COLO829 (cell line): ENCODE results near the gene ZSWIM4.
"Not testable (repeated sequence)": the region's sequence is repeated elsewhere in the genome, so short reads cannot be mapped to it uniquely, and the experiment has no call there.

Source experiments
- DNase-seq: peaks from one replicate; pipeline ENCODE4 v3.0.0; 2012; ENCODE audit warnings: low spot score

ZSWIM4 gene

GRCh38 chr19:13850910-13851733 is 55.9 kb downstream of the ZSWIM4 start:
- DNase-seq, result peak; percentile 81

- DNase-seq, result not testable (repeated sequence)
These were observed 56.5 kb downstream of the ZSWIM4 start for GRCh38 chr19:13851734-13852114.

DNA sequence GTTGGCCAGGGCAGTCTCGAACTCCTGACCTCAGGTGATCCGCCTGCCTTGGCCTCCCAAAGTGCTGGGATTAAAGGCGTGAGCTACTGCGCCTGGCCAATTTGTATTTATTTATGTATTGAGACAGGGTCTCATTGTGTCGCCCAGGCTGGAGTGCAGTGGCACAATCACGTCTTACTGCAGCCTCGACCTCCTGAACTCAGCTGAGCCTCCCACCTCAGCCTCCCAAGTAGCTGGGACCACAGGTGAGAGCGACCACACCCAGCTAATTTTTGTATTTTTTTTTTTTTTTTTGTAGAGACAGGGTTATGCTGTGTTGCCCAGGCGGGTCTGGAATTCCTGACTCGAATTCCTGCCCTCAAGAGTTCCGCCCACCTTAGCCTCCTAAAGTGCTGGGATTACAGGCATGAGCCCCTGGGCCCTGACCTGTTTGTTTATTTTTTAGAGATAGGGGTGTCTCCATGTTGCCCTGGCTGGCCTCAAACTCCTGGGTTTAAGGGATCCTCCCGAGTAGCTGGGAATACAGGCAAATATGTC is 57.0 kb downstream of the ZSWIM4 start:
- not testable (repeated sequence) for DNase-seq

- no peak for DNase-seq
These were observed 61.3 kb downstream of the ZSWIM4 start for GRCh38 chr19:13856497-13856896.

DNA sequence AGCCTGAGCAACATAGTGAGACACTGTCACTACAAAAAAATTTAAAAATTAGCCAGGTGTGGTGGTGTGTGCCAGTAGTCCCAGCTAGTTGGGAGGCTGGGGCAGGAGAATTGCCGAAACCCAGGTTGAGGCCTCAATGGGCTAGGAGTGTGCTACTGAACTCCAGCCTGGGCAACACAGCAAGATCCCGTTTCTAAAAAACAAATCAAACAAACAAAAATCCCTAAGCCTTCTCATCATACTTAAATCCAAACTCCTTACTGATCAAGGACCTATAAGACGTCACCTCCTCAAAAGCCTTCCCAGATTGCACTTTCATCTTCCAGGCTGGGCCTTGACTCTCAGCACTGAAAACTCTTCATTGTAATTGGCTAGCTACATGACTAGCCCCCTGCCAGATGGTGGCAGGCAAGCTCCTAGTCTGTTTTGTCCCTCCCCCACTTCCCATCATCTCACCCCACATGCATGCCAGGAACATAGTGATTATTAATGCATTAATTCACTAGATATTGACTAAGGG is 64.2 kb downstream of the ZSWIM4 start:
- no peak for DNase-seq

GRCh38 chr19:13860679-13861391 is 65.6 kb downstream of the ZSWIM4 start:
- no peak for DNase-seq

DNA sequence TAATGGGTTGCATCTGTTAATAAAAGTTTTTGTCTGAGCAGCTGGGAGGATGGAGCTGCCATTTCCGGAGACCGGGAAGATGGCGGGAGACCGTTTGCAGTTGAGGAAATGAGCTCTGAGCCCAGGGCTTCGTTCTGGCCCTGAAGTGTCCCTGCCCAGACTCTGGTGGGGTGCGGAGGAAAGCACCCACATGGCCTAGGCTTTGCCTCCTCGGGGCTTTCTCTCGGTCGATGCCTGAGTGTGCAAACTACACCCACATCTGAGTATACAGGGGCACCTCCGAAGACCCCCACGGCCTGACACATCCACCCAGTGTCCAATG is 66.1 kb downstream of the ZSWIM4 start:
- no peak for DNase-seq

- peak; percentile 82 for DNase-seq
These were observed 66.7 kb downstream of the ZSWIM4 start for GRCh38 chr19:13861714-13862531.

DNA sequence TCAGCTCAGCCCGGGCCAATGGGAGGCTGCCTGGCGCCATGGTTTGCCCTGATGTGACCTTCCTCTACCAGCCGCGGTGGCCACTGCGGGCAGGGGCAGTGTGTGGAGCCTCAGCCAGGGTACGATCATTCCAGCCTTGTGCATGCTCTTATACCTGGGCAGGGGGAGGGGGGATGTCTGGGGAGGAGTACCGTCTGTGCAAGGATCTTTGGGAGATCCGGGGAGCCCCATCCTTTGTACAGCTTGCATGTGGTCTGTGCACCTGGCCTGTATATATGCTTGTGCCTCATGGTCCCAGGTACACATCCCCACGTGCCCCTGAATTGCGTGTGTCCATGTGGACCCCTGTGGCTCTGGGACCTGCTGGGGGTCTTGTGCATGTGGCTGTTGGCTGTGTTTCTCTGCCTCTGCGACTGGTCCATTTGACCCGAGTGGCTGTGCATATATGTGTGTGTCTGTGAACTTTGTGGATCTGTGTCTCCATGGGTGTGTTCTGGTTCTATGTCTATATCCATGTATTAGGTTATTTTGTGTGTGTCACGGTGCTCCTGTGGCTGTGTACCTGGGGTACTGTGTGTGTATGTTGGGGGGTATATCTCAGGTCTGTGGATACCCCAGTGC is 68.9 kb downstream of the ZSWIM4 start:
- DNase-seq, result no peak

- DNase-seq, result no peak
These were observed 69.7 kb downstream of the ZSWIM4 start for GRCh38 chr19:13864667-13865570.

GRCh38 chr19:13865571-13866462 is 70.6 kb downstream of the ZSWIM4 start:
- DNase-seq, result no peak

GRCh38 chr19:13866463-13867046 is 71.3 kb downstream of the ZSWIM4 start:
- no peak for DNase-seq

GRCh38 chr19:13868663-13869062 is 73.4 kb downstream of the ZSWIM4 start:
- DNase-seq, result no peak

DNA sequence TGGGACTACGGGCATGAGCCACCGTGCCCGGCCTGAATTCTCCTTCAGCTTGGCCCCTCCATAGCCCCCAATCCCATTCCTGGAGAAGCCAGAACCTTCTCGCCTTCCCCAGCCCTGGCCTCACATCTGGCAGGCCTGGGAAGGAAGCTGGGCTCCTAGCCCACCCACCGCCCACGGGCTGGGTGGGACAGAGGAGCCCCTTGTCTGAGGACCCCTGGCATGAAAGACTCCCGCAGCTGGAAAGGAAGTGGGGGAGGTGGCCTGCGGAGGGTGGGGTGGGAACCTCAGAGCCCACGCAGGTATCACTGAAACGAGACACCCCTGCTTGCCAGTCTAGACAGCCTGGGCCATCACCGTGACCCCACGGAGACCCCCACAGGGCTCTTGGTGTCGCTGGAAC is 74.0 kb downstream of the ZSWIM4 start:
- DNase-seq, result no peak

DNA sequence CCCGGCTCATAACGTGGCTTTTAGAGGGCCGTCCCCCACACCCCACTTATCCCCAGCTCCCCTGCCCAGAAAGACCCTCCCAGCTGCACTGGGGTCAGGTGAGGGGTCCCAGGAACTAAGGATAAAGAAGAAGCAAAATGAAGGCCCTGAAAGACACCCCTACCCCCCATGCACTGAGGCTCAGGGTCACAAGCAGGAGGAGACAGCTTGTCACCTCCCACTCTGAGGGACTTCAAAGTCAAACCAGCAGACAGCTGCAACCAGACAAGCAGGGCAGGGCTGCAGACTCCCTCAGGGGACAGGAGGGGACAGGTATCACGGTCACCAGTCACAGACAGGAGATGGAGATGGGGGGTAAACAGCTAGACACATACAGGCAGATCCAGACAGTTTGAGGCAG is 75.6 kb downstream of the ZSWIM4 start:
- DNase-seq, result no peak

- no peak for DNase-seq
These were observed 77.1 kb downstream of the ZSWIM4 start for GRCh38 chr19:13872339-13872694.

DNA sequence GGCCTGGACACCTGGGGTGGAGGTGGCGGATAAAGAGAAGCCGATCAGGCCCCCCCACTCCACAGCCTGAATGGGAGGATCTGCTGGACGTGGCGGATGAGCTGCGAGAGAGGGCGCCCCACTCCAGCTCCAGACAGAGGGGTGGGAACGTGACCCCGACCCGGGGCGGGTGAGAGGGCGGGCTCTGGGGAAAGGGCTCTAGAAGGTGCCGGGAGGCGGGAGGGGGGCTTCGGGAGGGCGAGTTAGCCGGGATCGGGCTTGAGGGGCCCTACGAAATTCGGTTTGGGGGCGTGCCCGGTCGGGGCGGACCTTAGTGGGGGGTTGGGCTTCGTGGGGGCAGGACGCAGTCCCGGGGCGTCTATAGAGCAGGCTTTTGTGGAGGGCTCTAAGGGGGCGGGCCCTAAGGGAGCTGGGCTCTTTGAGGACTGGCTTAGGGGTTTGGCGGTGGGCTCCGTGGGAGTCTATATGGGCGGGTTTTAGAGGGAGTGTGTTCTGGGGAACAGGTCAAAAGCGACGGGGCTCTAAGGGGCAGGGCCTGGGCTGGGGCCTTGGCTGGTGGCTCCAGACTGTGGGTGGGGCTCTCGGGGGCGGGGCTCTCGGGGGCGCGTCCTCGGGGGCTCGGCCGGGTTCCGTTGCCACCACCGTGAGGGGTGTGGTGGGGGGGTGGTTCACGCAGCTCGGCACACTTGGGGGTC is 77.6 kb downstream of the ZSWIM4 start:
- no peak for DNase-seq

- DNase-seq, result no peak
These were observed 78.7 kb downstream of the ZSWIM4 start for GRCh38 chr19:13873834-13874515.
